Endothelial cell of umbilical vein (primary cell): Measurements from ENCODE around the gene PTPRCAP. TPM values are rescaled to one million over a fixed set of nuclear protein-coding genes. Genes with fewer than 3 reads are reported as not detected.

Source experiments
- BruUV-seq: library from RNA; stranded (reverse); fragments of 400-500 nt; replicated peaks from 2 replicates; lab custom pipeline; 2021; lab: Mats Ljungman, UMichigan
- CTCF ChIA-PET: fragments of 300-600, 350-600 bp; sonication (Branson Sonifier 250); formaldehyde crosslinking; loops from one replicate; lab custom pipeline; 2021; ENCODE audit warnings: antibody characterized with exemption, inconsistent platforms; lab: Charles Lee
- POLR2A ChIA-PET: fragments of 300-600, 350-600 bp; sonication (Branson Sonifier 250); formaldehyde crosslinking; loops from one replicate; lab custom pipeline; 2021; ENCODE audit warnings: antibody characterized with exemption, inconsistent platforms; lab: Charles Lee
- DNase-seq: peaks from one replicate; pipeline ENCODE4 v3.0.0-alpha.2; 2011; ENCODE audit warnings: low read depth, low spot score
- FAIRE-seq: peaks from 2 replicates; lab custom pipeline; 2011; peaks lifted over from hg19 to GRCh38; lab: Jason Lieb, UNC
- H2AFZ ChIP-seq: 2 replicates; pipeline ENCODE4 v1.6.0; 2012; ENCODE audit warnings: low read depth, low read length, control low read depth, inconsistent platforms
- H3K27ac ChIP-seq: 2 replicates; pipeline ENCODE4 v1.5.1; 2011; ENCODE audit warnings: low read depth, mild to moderate bottlenecking, control low read depth, low read length, moderate library complexity; ENCODE audit not compliant: insufficient read depth
- H3K27me3 ChIP-seq, 2 experiments: 2 replicates each; pipeline versions ENCODE4 v1.6.0 to v1.6.1; 2011; ENCODE audit warnings: low read length in 2 of 2, mixed read lengths in 1 of 2; ENCODE audit not compliant: control insufficient read depth in 2 of 2, insufficient read depth in 2 of 2
- H3K36me3 ChIP-seq, 2 experiments: 2 replicates in 1 of 2; 3 replicates in 1 of 2; pipeline ENCODE4 v1.5.1; 2011; ENCODE audit warnings: low read length in 2 of 2, mild to moderate bottlenecking in 1 of 2, moderate library complexity in 1 of 2; ENCODE audit not compliant: control insufficient read depth in 2 of 2, insufficient read depth in 2 of 2; ENCODE audit errors: extremely low read depth in 1 of 2
- H3K4me1 ChIP-seq: 3 replicates; pipeline ENCODE4 v1.5.1; 2011; ENCODE audit warnings: mild to moderate bottlenecking, low read length; ENCODE audit not compliant: control insufficient read depth, insufficient read depth; ENCODE audit errors: extremely low read depth
- H3K4me2 ChIP-seq: 2 replicates; pipeline ENCODE4 v1.6.1; 2011; ENCODE audit warnings: low read length, control low read depth, mixed read lengths; ENCODE audit not compliant: insufficient read depth
- H3K4me3 ChIP-seq, 3 experiments: fragments of 200-600 bp in 1 of 3; sonication (generic), shearing (Covaris generic) in 1 of 3; replicated peaks in 1 of 3; 2 replicates each; pipeline ENCODE4 v1.5.1; 2011 to 2016; ENCODE audit warnings: control low read depth in 3 of 3, low read length in 3 of 3, mild to moderate bottlenecking in 2 of 3, inconsistent platforms in 1 of 3, low read depth in 1 of 3, moderate library complexity in 1 of 3; ENCODE audit not compliant: insufficient read depth in 1 of 3
- H3K79me2 ChIP-seq: 2 replicates; pipeline ENCODE4 v1.6.0; 2012; ENCODE audit warnings: low read length, inconsistent platforms; ENCODE audit not compliant: control insufficient read depth, insufficient read depth
- H3K9ac ChIP-seq: replicated peaks from 2 replicates; pipeline ENCODE3; 2011; ENCODE audit warnings: low read length, control low read depth; ENCODE audit not compliant: insufficient read depth; ENCODE audit errors: extremely low read depth
- H3K9me1 ChIP-seq: replicated peaks from 3 replicates; pipeline ENCODE4 v1.6.0; 2011; ENCODE audit warnings: mild to moderate bottlenecking, low read length; ENCODE audit not compliant: control insufficient read depth, insufficient read depth; ENCODE audit errors: extremely low read depth
- H3K9me3 ChIP-seq: replicated peaks from 2 replicates; pipeline ENCODE4 v1.5.1; 2012; ENCODE audit warnings: low read length, inconsistent platforms; ENCODE audit not compliant: control insufficient read depth, insufficient read depth
- H4K20me1 ChIP-seq: replicated peaks from 2 replicates; pipeline ENCODE3; 2011; ENCODE audit warnings: mild to moderate bottlenecking, low read length; ENCODE audit not compliant: control insufficient read depth, insufficient read depth; ENCODE audit errors: extremely low read depth
- CTCF ChIP-seq, 2 donors: IDR thresholded peaks; 1 replicate in 1 of 2; 2 replicates in 1 of 2; pipeline ENCODE4 v1.5.1; 2011; ENCODE audit warnings: low read length in 2 of 2, mild to moderate bottlenecking in 2 of 2, moderate library complexity in 2 of 2, control low read depth in 1 of 2, inconsistent platforms in 1 of 2, low read depth in 1 of 2; ENCODE audit not compliant: insufficient read depth in 1 of 2; ENCODE audit errors: extremely low read depth in 1 of 2
- EZH2 ChIP-seq: IDR thresholded peaks from 2 replicates; pipeline ENCODE4 v1.6.1; 2012; ENCODE audit warnings: borderline replicate concordance, low read depth, mild to moderate bottlenecking, moderate library complexity, low read length, inconsistent platforms; ENCODE audit not compliant: severe bottlenecking
- FOS ChIP-seq: IDR thresholded peaks from 2 replicates; pipeline ENCODE4 v1.6.1; 2011; ENCODE audit warnings: mild to moderate bottlenecking, low read length, moderate library complexity, borderline replicate concordance; ENCODE audit not compliant: insufficient read depth
- GATA2 ChIP-seq: IDR thresholded peaks from 2 replicates; pipeline ENCODE4 v1.7.0; 2011; ENCODE audit warnings: low read depth, mild to moderate bottlenecking, moderate library complexity, mixed read lengths, low read length; ENCODE audit not compliant: insufficient read length, insufficient read depth
- JUN ChIP-seq: IDR thresholded peaks from 2 replicates; pipeline ENCODE4 v1.6.1; 2011; ENCODE audit warnings: borderline replicate concordance, low read depth; ENCODE audit not compliant: insufficient read length, insufficient read depth
- MYC ChIP-seq: IDR thresholded peaks from one replicate; pipeline ENCODE4 v1.6.1; 2011; ENCODE audit warnings: mild to moderate bottlenecking, low read depth, low read length
- POLR2A ChIP-seq: IDR thresholded peaks from 2 replicates; pipeline ENCODE4 v1.6.1; 2012; ENCODE audit warnings: low read depth, mild to moderate bottlenecking, control low read depth, low read length
- POLR2AphosphoS5 ChIP-seq: IDR thresholded peaks from 2 replicates; pipeline ENCODE4 v1.6.1; 2012; ENCODE audit warnings: low read depth, mild to moderate bottlenecking, control low read depth, low read length, moderate library complexity; ENCODE audit not compliant: insufficient read depth
- dilution Hi-C: fragments of 300-500 bp; cut with MboI; formaldehyde crosslinking; loops from one replicate; pipeline ENCODE4 v1.15.0; 2019; ENCODE audit warnings: low sequenced_read_pairs; ENCODE audit not compliant: extremely low pct_ligation_motif_present
- intact Hi-C: fragments of 100-400 bp; cut with micrococcal nuclease; formaldehyde crosslinking; loops from one replicate; pipeline ENCODE4 v1.10.0; 2022
- polyA plus RNA-seq, 4 experiments: library from polyadenylated mRNA; depleted of rRNA in 3 of 4; stranded (reverse) in 3 of 4; unstranded in 1 of 4; fragments of >200 nt; gene quantifications; 2 replicates each; pipeline versions ENCODE4 v1.2.1 to v1.2.3, GENCODE V29; 2011 to 2012; ENCODE audit warnings: missing spikeins in 1 of 4
- total RNA-seq: library from RNA; stranded (reverse); gene quantifications from 2 replicates; pipeline ENCODE4 v1.2.3, GENCODE V29; 2021
- TF ChIP-seq, protein P1 (sequence below): IDR thresholded peaks from 2 replicates; pipeline ENCODE4 v1.6.1; 2011; ENCODE audit not compliant: insufficient read depth, insufficient read length

The PTPRCAP gene
- total and polyA plus RNA-seq, 2 donors (not counting 3 experiments of a cell fraction or from before 2014, with no cell fraction given): 3.6 TPM; not detected in 1

DNA sequence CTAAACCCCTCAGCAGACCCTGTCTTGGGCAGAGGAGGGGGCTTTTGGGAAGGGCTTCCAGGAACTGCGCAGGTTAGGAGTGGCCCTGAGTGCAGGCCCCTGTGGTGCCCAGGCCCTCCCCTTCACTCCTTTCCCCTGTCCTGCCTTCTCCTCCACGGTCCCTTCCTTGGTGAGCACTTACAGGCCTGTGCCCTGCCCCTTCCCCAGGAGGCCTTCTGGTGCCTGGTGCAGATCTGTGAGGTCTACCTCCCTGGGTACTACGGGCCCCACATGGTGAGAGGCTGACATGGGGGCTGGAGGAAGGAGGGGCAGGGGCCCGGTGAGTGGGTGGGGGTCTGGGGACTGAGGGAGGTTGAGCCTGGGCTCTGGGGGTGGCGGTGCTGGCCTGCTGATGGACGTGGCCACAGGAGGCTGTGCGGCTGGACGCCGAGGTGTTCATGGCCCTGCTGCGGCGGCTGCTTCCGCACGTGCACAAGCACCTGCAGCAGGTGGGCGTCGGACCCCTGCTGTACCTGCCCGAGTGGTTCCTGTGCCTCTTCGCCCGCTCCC is 31.0 kb downstream of the PTPRCAP start:
- no peak overlapping the region for H2AFZ ChIP-seq
- dilution Hi-C loops: no loop called here
- intact Hi-C loops: no loop called here

More for the DNA sequence above, 31.0 kb downstream of the PTPRCAP start:
- no peak for FAIRE-seq
- Histone ChIP-seq H3K27me3 (peaks cover 0 to 3% of the 10 kb centered on the region in 2 experiments), H3K4me2 (no peak overlapping the region), H3K27ac (no peak overlapping the region), H3K9me3 (no peaks in the 10 kb centered on the region), H3K4me3 (no peak overlapping the region), H3K36me3 (no peaks in the 10 kb centered on the region), H4K20me1 (no peaks in the 10 kb centered on the region), H3K4me1 (peaks cover 5% of the 10 kb centered on the region), H3K79me2 (no peaks in the 10 kb centered on the region), H3K9me1 (no peaks in the 10 kb centered on the region), H3K9ac (no peak overlapping the region)
- TF ChIP-seq, protein P1, sequence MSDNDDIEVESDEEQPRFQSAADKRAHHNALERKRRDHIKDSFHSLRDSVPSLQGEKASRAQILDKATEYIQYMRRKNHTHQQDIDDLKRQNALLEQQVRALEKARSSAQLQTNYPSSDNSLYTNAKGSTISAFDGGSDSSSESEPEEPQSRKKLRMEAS: no peak
- TF ChIP-seq MYC (no peak), FOS (no peak), GATA2 (no peak), POLR2A (no peak), POLR2AphosphoS5 (no peak), EZH2 (no peak), CTCF (IDR thresholded peaks at IDR 0.05; ENCODE audit: extremely low read depth in 1 of 2, insufficient read depth in 1 of 2, low read depth in 1 of 2, low read length in 2 of 2) (no peak), JUN (no peak)
- CTCF ChIA-PET: no interaction called here
- POLR2A ChIA-PET: no interaction called here
- BruUV-seq: no TSS peak
- no peak for DNase-seq
